GM21526 (cell line): ENCODE results near the gene SH3BGRL3.
"Not testable (repeated sequence)": the region's sequence is repeated elsewhere in the genome, so short reads cannot be mapped to it uniquely, and the experiment has no call there.

Experiments
- ATAC-seq: cut with Tn5 transposase; IDR thresholded peaks from one replicate; pipeline ENCODE4 v1.9.1; 2021; ENCODE audit warnings: moderate library complexity; ENCODE audit not compliant: unreplicated experiment, low FRiP score

SH3BGRL3 gene

DNA sequence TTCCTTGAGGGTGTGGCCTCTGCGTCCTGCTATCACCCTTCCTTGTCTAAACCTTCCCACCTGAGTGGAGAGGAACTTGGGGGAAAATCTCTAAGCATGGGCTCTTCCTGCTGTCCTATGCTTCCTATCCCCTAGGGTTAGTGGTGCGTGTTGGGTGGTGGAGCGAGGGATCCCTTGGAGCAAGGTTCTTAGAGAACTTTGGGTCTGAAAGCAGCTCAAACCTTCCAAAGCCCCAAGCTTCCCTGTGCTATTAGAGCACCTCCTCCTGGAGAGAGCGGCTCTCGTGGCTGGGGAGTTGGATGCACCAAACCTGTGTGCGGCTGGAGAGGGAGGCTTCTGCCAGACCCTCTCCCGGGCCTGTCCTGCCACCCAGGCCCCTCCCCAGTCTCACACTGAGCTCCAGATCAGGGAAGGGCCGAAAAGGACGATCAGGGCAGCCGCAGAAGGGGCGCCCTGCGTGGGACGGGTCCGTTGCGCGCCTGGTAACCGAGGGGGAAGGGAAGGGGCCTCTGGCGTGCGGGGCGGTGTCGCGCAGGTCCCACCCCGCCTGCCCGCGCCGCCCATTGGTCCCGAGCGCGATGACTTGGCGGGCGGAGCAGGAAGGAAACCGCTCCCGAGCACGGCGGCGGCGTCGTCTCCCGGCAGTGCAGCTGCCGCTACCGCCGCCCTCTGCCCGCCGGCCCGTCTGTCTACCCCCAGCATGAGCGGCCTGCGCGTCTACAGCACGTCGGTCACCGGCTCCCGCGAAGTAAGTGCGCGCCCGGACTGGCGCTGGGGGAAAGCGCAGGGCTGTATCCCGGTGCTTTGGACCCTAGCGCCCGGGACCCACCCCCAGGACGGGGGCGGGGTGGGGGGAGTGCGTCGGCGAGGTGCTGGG lies at the start of gene SH3BGRL3:
Gene SH3BGRL3 (plus strand): TSS at position 631 of the 877 bp plus-strand sequence. CDS start 70 bp downstream, at position 701.
- ATAC-seq: peak; percentile 60

DNA sequence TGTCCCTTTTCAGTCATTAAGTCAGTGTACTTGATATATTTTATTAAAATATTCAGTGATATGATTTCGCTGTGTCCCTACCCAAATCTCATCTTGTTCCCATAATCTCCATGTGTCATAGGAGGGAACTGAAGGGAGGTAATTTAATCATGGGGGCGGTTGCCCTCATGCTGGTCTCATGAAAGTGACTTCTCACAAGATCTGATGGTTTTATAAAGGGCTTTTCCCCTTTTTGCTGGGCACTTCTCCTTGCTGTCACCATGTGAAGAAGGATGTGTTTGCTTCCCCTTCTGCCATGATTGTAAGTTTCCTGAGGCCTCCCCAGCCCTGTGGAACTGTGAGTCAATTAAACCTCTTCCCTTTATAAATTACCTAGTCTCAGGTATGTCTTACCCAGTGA lies 49.2 kb upstream of the SH3BGRL3 start:
- not testable (repeated sequence) for ATAC-seq

DNA sequence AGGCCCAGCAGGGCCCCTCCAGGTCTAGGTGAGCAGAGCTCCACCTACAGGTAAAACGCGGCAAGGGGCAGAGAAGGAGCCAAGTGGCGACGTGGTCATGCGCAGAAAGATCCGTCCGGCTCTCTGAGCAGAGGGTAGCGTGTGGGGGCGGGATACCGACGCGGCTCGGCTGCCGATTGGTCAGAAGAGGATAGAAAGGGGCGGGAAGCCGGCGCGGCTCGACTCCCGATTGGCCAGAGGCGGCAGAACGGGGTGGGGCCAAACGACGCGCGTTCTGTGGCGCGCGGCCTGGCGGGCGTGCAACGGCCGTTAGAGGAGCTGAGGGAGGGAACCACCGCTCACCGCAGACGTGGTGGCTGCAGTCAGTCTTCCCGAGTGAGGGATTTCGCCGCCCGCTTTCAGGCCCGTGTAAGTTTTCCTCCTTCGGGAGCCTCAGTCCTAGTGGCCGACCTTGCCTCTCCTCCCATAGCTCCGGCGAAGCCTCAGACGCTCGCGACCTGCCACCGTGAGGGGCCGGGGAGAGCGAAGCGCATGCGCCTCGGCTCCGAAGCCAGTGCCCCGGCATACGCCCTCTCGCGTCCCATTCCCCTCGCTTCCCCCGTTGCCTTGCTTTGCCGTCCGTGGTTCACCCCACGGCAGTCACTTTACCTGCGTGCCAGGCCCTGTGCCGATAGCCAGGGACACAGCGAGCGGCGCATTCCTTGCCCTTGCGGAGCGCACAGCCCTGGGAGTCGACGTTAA lies 45.8 kb upstream of the SH3BGRL3 start, which contains the start of gene CEP85:
Gene CEP85 (plus strand): TSS at position 298 of the 741 bp plus-strand sequence. CDS start 5,584 bp downstream, outside the sequence.
- ATAC-seq: peak; percentile 87

DNA sequence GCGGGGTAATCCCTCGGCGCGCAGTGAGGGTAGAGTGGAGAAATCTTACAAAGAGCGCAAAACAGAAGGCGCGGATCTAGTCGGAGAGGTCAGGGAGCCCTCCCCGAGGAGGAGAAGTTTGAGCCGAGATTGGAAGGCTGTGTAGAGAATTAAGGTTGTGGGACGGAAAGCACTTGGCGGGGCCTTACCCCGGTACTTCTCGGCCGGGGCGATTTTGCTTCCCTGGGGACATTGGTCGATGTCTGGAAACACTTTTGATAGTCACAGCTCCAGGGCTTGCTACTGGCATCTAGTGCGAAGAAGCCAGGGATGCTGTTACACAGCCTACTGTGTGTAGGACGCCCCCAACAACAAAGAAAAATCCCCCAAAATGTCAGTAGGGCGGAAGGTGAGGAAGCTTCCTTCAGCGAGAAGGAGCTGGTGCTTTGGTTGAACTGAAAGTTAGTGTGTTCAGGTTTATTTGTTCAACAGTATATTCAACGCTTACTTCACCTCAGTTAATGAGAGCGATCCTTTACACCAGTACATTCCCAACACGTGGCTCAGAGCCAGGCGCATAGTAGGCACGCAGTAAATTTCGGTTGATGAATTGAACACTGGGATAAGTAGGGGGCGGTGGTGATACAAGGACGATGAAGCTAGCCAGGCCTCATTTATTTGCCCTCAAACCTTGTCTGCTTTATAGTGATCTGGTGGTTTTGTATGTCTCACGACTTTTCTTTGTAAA lies 45.1 kb upstream of the SH3BGRL3 start:
- peak; percentile 7 for ATAC-seq

DNA sequence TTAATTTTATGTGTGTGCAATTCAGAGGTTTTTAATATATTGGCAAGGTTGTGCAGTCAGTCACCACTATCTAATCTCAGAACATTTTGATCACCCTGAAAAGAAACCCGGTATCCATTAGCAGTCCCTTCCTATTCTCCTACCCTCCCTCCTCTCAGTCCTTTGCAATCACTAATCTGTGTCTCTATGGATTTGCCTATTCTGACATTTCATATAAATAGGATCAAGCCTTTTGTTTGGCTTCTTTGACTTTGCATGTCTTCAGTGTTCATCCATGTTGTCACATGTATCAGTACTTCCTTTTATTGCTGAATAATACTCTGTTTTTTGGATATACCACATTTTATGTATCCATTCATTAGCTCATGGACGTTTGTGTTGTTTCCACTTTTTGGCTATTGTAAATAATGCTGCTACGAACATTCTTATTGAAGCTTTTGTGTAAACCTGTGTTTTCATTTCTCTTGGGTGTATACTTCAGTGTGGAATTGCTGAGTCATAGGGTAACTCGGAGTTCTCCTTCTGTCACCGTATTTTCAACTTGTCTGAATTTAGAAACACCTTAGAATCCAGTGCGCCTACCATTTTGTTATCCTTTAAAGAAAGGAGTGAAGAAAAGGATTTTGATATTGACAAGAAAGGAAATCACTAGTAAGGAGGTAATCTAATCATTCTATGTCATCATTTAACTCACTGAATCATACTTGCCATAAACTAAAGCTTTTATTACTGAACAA lies 42.5 kb upstream of the SH3BGRL3 start:
- ATAC-seq: no peak

DNA sequence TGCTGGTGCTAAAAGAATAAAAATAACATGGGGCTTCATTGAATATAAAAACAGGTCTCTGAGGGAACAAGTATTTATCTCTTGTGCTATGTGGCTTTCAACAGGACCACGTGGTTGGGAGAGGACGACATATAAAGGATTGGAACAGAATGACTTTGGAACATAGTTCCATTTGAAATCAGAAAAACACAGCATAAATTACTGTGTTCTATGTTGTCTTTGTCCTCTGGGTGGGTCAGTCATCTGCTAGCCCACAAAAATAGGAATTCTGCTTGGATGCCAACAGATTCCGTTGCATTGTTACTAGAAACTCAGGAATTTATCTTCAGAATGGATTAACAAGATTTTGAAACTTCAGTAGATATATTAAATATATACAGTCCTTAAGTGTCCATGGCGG lies 40.0 kb upstream of the SH3BGRL3 start:
- ATAC-seq: no peak

DNA sequence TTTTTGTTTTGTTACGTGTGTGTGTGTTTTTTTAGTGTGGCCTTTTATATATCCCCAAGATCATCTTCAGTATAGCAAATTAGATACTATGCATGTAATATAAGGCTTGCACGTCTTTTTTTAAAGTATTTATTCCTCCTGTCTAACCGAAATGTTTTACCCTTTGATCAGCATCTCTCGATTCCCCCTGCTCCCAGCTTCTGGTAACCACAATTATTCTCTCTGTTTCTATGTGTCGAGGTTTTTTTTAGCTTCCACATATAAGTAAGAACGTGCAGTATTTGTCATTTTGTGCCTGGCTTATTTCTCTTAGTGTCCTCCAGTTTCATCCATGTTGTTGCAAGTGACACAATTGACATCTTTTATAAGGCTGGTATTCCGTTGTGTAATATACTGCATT lies 27.2 kb upstream of the SH3BGRL3 start:
- no peak for ATAC-seq

DNA sequence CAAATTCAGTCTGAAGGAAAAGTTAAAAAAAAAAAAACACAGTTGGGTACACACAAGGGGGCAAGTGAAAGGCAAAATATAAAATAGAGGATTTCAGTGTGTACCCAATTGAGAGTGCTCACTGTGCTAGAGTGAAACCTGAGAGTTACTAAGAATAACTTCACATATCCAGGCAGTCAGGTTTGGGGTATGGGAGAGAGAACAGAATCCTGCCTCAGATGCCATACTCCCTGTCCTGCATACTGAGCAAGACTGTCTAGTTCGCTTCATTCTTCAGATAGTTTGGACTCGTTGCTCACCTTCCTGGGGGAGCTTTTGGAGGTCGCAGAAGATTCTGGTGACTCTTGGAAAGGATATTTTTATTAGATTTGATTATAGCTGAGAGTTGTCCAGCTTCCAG lies 25.5 kb upstream of the SH3BGRL3 start:
- ATAC-seq: no peak

DNA sequence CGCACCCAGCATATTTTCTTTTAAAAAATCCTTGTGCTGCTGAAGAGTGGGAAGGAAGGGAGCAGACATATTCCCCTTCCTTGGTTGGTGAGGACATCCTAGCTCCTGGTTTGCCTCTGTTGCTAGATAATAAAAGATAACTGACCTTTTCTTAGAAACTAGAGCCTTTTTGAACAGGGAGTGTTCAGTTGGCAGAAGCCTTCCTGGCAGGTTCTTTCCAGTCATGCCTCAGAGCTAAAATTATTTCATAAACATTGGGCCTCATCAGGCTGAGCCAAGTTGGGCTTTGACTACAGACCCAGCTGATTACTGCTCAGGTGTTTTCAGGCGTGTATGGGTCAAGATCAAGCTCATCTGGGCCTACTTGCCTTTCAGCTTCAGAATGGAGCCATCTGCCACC lies 22.7 kb upstream of the SH3BGRL3 start:
- no peak for ATAC-seq

DNA sequence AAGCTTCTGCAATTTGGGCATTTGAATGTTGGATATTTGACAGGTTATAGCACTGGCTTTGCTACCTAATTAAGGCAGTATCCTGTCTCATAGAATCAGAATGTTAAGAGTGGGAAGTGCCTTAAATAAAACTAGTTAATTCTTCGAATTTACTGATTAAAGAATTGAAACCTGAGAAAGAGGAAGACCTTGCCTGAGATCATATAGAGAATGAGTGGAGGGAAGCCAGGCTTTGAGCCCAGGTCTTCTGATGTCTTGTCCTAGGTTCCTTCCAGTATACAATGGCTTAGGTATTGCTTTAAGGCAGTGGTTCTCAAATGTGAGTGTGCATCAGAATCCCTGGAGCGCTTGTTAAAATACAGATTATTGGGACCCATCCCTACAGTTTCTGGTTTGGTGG lies 20.9 kb upstream of the SH3BGRL3 start:
- ATAC-seq: no peak

DNA sequence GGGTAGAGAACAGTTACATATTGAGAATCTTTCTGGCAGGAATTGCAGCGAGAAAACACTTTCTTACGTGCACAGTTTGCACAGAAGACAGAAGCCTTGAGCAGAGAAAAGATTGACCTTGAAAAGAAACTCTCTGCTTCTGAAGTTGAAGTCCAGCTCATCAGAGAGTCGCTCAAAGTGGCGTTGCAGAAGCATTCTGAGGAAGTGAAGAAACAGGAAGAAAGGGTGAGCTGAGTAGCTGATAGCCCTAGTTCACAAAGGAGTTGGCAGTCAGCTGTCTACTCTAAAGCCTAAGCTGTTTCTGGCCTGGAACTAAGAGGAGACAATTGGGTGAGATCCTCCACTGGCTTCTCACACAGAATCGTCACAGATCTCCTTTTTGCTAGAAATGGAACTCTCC lies 20.3 kb upstream of the SH3BGRL3 start:
- no peak for ATAC-seq

DNA sequence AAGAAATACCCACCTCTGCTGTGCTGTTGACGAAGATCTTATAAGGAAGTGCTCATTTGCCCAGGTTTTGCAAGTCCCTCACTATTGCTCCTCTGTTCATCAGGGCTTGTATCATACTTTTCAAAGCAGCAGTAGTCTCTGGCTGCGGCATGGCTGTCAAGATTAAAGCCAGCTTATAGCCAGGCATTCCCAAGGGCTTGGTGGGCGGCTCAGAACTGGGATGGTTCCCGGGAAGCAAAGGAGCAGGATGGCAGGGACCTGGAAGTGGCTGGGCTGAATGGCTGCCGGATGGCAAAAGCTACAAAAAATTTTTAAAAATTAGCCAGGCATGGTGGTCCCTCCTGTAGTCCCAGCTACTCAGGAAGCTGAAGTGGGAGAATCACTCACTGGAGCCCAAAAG lies 16.7 kb upstream of the SH3BGRL3 start:
- no peak for ATAC-seq

DNA sequence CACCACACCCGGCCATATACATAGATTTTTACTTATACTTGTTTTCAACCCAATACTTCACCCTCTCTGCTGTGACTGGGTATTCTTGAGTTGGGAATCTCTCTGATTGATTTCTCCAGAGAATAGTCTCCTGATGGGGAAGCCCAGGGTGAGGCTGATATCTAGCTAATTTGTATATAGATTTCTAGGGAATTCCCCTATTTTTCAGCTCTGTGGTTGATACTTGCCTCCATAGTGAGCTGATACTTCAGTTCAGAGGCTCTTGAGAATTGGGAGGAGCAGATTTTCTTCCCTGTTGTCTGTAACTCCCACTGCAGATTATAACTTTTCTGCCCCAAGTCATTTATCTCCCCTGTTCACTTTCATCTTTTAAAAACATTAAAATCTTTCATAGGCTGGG lies 14.5 kb upstream of the SH3BGRL3 start:
- no peak for ATAC-seq

DNA sequence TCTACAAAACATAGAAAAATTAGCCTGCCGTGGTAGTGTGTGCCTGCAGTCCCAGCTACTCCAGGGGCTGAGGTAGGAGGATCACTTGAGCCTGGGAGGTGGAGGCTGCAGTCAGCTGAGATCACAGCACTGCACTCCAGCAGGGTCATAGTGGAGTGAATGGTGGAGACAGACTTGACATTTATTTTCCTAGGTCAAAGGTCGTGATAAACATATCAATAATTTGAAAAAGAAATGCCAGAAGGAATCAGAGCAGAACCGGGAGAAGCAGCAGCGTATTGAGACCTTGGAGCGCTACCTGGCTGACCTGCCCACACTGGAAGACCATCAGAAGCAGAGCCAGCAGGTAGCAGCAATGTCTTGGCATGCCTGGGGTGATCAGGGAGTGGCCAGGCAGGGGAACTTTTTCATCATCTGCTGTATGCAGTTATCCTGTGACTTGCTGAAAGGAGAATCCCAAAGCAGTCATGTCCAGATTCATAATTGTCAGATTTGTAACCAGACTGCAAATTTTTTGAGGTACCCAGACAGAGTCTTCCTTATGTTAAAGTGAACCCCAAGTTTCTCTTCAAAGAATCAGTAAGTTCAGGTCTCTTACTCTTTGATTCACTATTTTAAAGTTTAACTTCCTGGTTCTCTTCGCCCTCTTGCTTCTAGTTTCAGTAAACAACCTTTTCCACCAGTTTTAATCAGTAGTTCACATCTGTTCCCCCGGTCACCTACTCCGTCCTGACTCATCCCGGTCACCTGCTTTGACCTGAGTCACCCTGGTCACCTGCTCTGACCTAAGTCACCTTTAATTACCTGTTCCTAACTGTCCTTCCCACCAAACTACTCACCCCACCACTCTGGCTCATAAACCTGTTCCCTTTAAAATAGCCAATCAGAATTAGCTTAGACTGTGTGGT lies 11.3 kb upstream of the SH3BGRL3 start:
- no peak for ATAC-seq

DNA sequence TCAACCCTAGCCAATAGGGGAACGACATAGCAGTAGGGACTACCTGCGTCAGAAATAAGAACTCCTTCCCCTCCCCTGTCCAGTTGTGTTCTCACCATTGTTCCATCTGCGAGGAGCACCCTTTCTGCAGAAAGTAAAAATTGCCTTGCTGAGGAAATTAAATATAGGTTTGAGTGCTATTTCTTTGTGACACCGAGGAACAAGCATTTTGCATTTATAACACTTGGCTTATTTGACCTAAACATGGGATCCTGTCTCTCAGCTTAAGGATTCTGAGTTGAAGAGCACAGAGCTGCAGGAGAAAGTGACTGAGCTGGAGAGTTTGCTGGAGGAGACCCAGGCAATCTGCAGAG lies 10.7 kb upstream of the SH3BGRL3 start:
- no peak for ATAC-seq

DNA sequence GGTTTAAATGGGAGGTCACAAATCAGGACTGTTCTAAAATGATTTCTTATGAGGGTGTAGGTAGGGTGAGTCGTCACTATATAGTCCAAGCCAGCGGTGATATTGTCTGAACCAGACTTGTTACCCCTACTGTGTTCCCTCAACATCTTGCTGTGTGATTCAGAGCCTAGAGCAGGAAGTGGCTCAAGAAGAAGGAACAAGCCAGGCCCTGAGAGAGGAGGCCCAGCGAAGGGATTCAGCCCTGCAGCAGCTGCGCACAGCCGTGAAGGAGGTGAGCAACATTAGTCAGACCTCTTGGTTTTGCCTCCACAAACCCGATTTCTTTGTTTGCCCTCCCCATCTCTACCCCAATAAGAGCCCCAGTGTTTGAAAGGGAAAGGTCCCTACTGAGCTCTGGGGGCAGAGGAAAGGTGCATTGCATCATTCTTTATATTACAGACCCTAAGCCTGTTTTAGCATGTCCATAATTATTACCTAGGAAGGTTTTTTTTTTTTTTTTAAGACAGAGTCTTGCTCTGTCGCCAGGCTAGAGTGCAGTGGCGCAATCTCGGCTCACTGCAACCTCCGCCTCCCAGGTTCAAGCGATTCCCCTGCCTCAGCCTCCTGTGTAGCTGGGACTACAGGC lies 5.0 kb upstream of the SH3BGRL3 start:
- ATAC-seq: no peak

DNA sequence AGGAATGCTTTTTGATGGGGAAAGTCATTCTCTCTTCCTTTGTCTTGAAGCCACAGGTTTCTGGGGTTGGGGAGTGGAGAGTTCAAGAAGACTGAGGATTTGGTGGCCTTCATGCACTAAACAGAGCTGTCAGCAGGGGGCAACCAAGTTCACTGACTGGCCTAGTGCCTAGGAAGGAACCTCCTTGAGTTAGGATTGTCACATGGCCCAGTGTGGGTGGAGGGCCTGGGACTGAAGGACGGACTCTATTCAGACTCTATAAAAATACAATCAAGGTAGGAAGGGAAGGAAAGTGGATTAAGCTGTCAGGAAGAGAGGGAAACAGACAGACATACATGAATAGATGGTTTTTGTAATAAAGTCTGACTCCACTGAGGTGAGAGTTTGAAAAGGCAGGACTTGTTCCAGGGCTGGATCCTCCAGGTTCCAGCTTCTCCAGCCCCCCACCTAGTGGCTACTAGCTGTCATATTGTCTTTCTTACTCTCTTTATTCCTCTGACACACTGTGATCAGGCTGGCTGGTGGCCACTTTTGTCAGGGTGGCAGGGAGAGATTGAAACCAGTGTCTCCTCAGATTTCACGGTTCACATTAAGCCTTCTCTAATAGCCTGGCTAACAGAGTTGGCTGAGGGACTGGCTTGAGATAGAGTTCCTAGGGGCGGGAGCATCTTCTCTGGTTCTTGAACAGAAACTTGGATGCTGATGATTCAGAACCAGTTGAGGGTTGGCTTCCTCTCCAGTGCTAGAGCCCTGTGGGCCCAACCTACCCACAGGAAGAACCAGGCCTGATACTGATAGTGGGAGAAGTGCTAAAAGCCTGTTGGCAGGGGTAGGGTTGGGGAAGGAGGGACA lies 4.1 kb upstream of the SH3BGRL3 start:
- ATAC-seq: no peak

DNA sequence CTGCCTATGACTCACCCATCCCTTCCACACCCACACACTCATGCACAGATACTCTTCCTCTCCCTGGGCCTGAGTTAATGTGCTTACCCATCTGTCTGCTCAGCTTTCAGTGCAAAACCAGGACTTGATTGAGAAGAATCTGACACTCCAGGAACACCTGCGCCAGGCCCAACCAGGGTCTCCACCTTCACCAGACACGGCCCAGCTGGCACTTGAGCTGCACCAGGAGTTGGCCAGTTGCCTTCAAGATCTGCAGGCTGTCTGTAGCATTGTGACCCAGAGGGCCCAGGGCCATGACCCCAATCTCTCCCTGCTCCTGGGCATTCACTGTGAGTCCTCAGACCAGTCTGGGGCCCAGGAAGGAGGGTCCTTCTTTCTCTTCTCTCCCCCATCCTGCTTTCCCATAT lies 3.5 kb upstream of the SH3BGRL3 start:
- ATAC-seq: no peak
